Measurements from ENCODE around the gene COL18A1. TPM values are rescaled to one million over a fixed set of nuclear protein-coding genes. Genes with fewer than 3 reads are reported as not detected.

The COL18A1 gene
- total and polyA plus RNA-seq, 3 donors from 2014 or later = 53.2 to 165 (median 111) TPM

GRCh38 chr21:45544449-45545235 is 139.7 kb downstream of the COL18A1 start:
- intact Hi-C loops (cut with DNase I; ENCODE audit: low total_unique reads) = no loop called here
- no peak for DNase-seq
- WGBS, 2 donors = 92 to 95% methylated on average over 12 to 18 of the region's 18 CpGs

GRCh38 chr21:45545236-45545570 is 140.2 kb downstream of the COL18A1 start:
- no peak for DNase-seq
- intact Hi-C loops (cut with DNase I; ENCODE audit: low total_unique reads) = no loop called here

More at GRCh38 chr21:45544449-45545235, 139.7 kb downstream of the COL18A1 start:
- Histone ChIP-seq H3K4me1 (peaks cover 16% of the 10 kb centered on the region), H3K27me3 (no peaks in the 10 kb centered on the region), H3K9me3 (no peaks in the 10 kb centered on the region), H3K4me3 (no peak overlapping the region), H3K27ac (no peak overlapping the region), H3K36me3 (ENCODE audit: low read depth, missing control alignments) (no peaks in the 10 kb centered on the region)
- TF ChIP-seq, protein P1, sequence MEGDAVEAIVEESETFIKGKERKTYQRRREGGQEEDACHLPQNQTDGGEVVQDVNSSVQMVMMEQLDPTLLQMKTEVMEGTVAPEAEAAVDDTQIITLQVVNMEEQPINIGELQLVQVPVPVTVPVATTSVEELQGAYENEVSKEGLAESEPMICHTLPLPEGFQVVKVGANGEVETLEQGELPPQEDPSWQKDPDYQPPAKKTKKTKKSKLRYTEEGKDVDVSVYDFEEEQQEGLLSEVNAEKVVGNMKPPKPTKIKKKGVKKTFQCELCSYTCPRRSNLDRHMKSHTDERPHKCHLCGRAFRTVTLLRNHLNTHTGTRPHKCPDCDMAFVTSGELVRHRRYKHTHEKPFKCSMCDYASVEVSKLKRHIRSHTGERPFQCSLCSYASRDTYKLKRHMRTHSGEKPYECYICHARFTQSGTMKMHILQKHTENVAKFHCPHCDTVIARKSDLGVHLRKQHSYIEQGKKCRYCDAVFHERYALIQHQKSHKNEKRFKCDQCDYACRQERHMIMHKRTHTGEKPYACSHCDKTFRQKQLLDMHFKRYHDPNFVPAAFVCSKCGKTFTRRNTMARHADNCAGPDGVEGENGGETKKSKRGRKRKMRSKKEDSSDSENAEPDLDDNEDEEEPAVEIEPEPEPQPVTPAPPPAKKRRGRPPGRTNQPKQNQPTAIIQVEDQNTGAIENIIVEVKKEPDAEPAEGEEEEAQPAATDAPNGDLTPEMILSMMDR (IDR thresholded peaks at IDR 0.05) = no peak
- TF ChIP-seq POLR2A (IDR thresholded peaks at IDR 0.05) = no peak

GRCh38 chr21:45545691-45546531 is 140.9 kb downstream of the COL18A1 start:
- no peaks in the 10 kb centered on the region for H3K36me3 ChIP-seq (ENCODE audit: low read depth, missing control alignments)
- 88 to 89% methylated on average over 13 to 22 of the region's 22 CpGs for WGBS, 2 donors
- H3K9me3 ChIP-seq = no peaks in the 10 kb centered on the region
- TF ChIP-seq, protein P1 (IDR thresholded peaks at IDR 0.05) = no peak
- TF ChIP-seq POLR2A (IDR thresholded peaks at IDR 0.05) = no peak
- H3K27ac ChIP-seq = no peak overlapping the region
- no peak for DNase-seq
- peaks cover 16% of the 10 kb centered on the region for H3K4me1 ChIP-seq
- intact Hi-C loops (cut with DNase I; ENCODE audit: low total_unique reads) = no loop called here
- H3K27me3 ChIP-seq = no peaks in the 10 kb centered on the region
- H3K4me3 ChIP-seq = no peak overlapping the region

More at GRCh38 chr21:45545236-45545570, 140.2 kb downstream of the COL18A1 start:
- Histone ChIP-seq H3K27ac (no peak overlapping the region), H3K27me3 (no peaks in the 10 kb centered on the region), H3K4me1 (peaks cover 16% of the 10 kb centered on the region), H3K9me3 (no peaks in the 10 kb centered on the region), H3K36me3 (ENCODE audit: low read depth, missing control alignments) (no peaks in the 10 kb centered on the region), H3K4me3 (no peak overlapping the region)
- TF ChIP-seq, protein P1 (IDR thresholded peaks at IDR 0.05) = no peak
- no peak for TF ChIP-seq POLR2A (IDR thresholded peaks at IDR 0.05)
- WGBS, 2 donors = 86 to 99% methylated on average over 6 of the region's 6 CpGs

- WGBS, 2 donors = 86 to 87% methylated on average over 16 of the region's 16 CpGs
- H3K9me3 ChIP-seq = no peaks in the 10 kb centered on the region
- no peak for DNase-seq
- no peak overlapping the region for H3K4me3 ChIP-seq
- no peak overlapping the region for H3K27ac ChIP-seq
- no peaks in the 10 kb centered on the region for H3K27me3 ChIP-seq
- TF ChIP-seq, protein P1 (IDR thresholded peaks at IDR 0.05) = no peak
- no peak for TF ChIP-seq POLR2A (IDR thresholded peaks at IDR 0.05)
- H3K4me1 ChIP-seq = peaks cover 10% of the 10 kb centered on the region
- intact Hi-C loops (cut with DNase I; ENCODE audit: low total_unique reads) = no loop called here
- no peaks in the 10 kb centered on the region for H3K36me3 ChIP-seq (ENCODE audit: low read depth, missing control alignments)
These were observed 141.9 kb downstream of the COL18A1 start for GRCh38 chr21:45546636-45547544.
